ENCODE results near the gene RNF214.

GRCh38 chr11:117300773-117301172 lies 68.3 kb downstream of the RNF214 start:
- TF ChIP-seq CTCF (conservative IDR thresholded peaks at IDR 0.05 in 1 of 2, IDR thresholded peaks at IDR 0.05 in 1 of 2; ENCODE audit: low read depth in 1 of 2, low read length in 2 of 2): no peak
- TF ChIP-seq EZH2 (IDR thresholded peaks at IDR 0.05; ENCODE audit: low read length, missing control alignments): no peak
